KMS-11 (cell line): ENCODE measurements around the gene NUP62CL.
A peak's percentile ranks its signal among the peaks of the same experiment; 100 is the strongest.

Experiments
- H2AFZ ChIP-seq: fragments of 200-600 bp; sonication (generic); 2 replicates; pipeline ENCODE4 v1.6.1; 2016; ENCODE audit warnings: antibody characterized with exemption, mixed run types, low read depth
- H3K27ac ChIP-seq: fragments of 200-600 bp; sonication (generic); 2 replicates; pipeline ENCODE4 v1.6.1; 2016; ENCODE audit warnings: mild to moderate bottlenecking, mixed run types
- H3K27me3 ChIP-seq: fragments of 200-600 bp; sonication (generic); 2 replicates; pipeline ENCODE4 v1.6.1; 2017; ENCODE audit warnings: mild to moderate bottlenecking, low read depth, mixed run types, moderate library complexity; ENCODE audit not compliant: insufficient read depth
- H3K36me3 ChIP-seq: fragments of 200-600 bp; sonication (generic); 2 replicates; pipeline ENCODE4 v1.6.1; 2017; ENCODE audit warnings: mild to moderate bottlenecking, mixed run types; ENCODE audit not compliant: insufficient read depth
- H3K4me1 ChIP-seq: fragments of 200-600 bp; sonication (generic); 2 replicates; pipeline ENCODE4 v1.6.1; 2016; ENCODE audit warnings: mild to moderate bottlenecking, low read depth, mixed run types; ENCODE audit not compliant: poor library complexity, severe bottlenecking
- H3K4me2 ChIP-seq: fragments of 200-600 bp; sonication (generic); 2 replicates; pipeline ENCODE4 v1.7.0; 2016; ENCODE audit warnings: mild to moderate bottlenecking, mixed run types
- H3K4me3 ChIP-seq: fragments of 200-600 bp; sonication (generic); IDR thresholded peaks from 2 replicates; pipeline ENCODE4 v1.6.1; 2017; ENCODE audit warnings: low read depth, low read length, mixed read lengths; ENCODE audit not compliant: insufficient read depth
- H3K79me2 ChIP-seq: fragments of 200-600 bp; sonication (generic); 2 replicates; pipeline ENCODE4 v1.6.1; 2016; ENCODE audit warnings: low read depth, mixed run types; ENCODE audit not compliant: insufficient read depth
- H3K9ac ChIP-seq: fragments of 200-600 bp; sonication (generic); 2 replicates; pipeline ENCODE4 v1.6.1; 2016; ENCODE audit warnings: mild to moderate bottlenecking, mixed run types
- H4K20me1 ChIP-seq: fragments of 200-600 bp; sonication (generic); 2 replicates; pipeline ENCODE4 v1.6.1; 2016; ENCODE audit warnings: mild to moderate bottlenecking, mixed run types; ENCODE audit not compliant: insufficient read depth
- CTCF ChIP-seq: fragments of 200-600 bp; sonication (generic); conservative IDR thresholded peaks from 2 replicates; pipeline ENCODE4 v1.6.1; 2017; ENCODE audit warnings: low read depth, mild to moderate bottlenecking, antibody characterized with exemption, low read length, moderate library complexity, mixed read lengths

The NUP62CL gene

DNA sequence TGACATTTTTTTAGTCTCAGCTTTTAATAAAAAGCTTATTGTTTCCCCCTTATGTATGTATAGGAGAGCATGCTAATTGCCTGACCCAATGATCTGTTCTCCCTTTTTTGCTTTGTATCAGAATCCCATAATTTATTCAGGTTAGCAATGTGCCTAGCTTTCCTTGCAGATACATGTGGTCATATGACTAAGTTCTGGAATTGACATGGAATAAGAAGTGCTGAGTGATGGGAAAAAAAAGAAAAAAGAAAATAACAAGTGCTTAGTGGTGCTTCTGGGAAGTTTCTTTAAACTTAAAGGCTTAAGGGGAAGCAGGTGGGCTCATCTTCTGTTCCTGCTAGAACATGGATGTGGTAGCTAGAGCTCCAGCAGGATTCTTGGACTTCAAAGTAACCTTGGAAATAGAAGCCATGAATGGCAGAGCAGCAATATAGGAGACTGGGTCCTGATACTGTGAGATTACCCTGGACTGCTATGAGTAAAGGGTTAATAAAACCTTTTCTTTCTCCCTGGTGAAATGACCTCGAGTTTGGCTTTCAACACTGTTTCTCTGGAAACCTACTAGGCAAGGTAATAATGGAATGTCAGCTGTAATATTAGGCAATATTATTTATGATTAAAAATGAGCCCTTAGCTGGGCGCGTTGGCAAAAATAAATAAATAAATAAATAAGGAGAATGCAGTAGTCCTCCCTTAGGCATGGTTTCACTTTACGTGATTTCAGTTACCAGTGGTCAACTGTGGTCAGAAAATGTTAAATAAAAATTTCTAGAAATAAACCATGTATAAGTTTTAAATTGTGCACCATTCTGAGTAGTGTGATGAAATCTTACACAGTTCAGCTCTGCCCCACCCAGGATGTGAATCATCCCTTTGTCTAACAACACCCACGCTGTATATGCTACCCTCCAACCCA lies 70.9 kb downstream of the NUP62CL start:
- no peak overlapping the region for H3K4me2 ChIP-seq
- no peak overlapping the region for H3K4me3 ChIP-seq
- no peak overlapping the region for H3K27ac ChIP-seq

DNA sequence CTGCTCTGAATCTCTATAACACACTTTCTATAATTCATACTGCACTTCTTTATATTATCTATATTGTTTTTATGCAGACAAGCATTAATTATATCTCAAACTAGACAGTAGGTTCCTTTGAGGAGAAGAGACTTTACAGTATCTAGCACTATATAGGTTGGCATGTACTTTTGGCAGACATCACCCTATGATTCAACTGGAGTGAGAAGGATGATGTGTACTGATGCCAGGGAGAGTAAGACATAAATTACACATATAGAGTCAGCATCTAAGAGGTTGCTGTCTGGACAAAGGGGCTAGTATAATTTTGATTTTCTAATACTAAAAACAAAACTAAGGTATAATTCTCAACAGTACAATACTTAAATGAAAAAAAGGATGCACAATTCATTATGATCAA lies 82.5 kb downstream of the NUP62CL start:
- TF ChIP-seq CTCF, result no peak
- Histone ChIP-seq H3K27me3 (no peaks in the 10 kb centered on the region), H3K79me2 (no peaks in the 10 kb centered on the region), H4K20me1 (no peaks in the 10 kb centered on the region), H3K4me1 (peaks cover 5% of the 10 kb centered on the region), H2AFZ (no peak overlapping the region), H3K36me3 (no peaks in the 10 kb centered on the region), H3K9ac (no peak overlapping the region), H3K4me2 (no peak overlapping the region), H3K27ac (no peak overlapping the region), H3K4me3 (no peak overlapping the region)

More for the DNA sequence above, 70.9 kb downstream of the NUP62CL start:
- no peaks in the 10 kb centered on the region for H4K20me1 ChIP-seq
- H3K36me3 ChIP-seq, result no peaks in the 10 kb centered on the region
- no peak overlapping the region for H3K9ac ChIP-seq
- no peak for TF ChIP-seq CTCF
- no peak overlapping the region for H2AFZ ChIP-seq
- no peaks in the 10 kb centered on the region for H3K4me1 ChIP-seq
- H3K79me2 ChIP-seq, result no peaks in the 10 kb centered on the region
- H3K27me3 ChIP-seq, result no peaks in the 10 kb centered on the region

DNA sequence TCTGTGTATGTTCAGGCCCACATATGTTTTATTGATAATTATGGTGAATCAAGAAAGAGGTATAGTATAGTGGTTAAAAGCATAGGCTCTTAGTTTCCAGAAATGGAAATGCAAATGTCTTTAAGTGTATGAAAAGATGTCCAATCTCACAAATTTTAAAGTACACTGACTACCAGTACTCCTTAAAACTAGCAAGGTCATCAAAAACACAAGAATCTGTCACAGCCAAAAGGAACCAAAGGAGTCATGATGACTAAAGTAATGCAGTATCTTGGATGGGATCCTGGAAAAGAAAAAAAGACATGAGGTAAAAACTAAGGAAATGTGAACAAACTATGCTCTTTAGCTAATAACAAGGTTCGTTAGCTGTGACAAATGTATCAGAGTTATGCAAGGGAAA lies 87.0 kb downstream of the NUP62CL start:
- Histone ChIP-seq H3K79me2 (peaks cover 11% of the 10 kb centered on the region; the same call in 1 of the 2 replicates), H2AFZ (peak overlapping the region; percentile 87), H4K20me1 (no peaks in the 10 kb centered on the region), H3K36me3 (no peaks in the 10 kb centered on the region), H3K9ac (peak overlapping the region; percentile 76; the same call in 1 of the 2 replicates), H3K4me2 (peak overlapping the region; percentile 70), H3K27me3 (no peaks in the 10 kb centered on the region), H3K27ac (no peak overlapping the region), H3K4me3 (no peak overlapping the region), H3K4me1 (peaks cover 11% of the 10 kb centered on the region)
- no peak for TF ChIP-seq CTCF

DNA sequence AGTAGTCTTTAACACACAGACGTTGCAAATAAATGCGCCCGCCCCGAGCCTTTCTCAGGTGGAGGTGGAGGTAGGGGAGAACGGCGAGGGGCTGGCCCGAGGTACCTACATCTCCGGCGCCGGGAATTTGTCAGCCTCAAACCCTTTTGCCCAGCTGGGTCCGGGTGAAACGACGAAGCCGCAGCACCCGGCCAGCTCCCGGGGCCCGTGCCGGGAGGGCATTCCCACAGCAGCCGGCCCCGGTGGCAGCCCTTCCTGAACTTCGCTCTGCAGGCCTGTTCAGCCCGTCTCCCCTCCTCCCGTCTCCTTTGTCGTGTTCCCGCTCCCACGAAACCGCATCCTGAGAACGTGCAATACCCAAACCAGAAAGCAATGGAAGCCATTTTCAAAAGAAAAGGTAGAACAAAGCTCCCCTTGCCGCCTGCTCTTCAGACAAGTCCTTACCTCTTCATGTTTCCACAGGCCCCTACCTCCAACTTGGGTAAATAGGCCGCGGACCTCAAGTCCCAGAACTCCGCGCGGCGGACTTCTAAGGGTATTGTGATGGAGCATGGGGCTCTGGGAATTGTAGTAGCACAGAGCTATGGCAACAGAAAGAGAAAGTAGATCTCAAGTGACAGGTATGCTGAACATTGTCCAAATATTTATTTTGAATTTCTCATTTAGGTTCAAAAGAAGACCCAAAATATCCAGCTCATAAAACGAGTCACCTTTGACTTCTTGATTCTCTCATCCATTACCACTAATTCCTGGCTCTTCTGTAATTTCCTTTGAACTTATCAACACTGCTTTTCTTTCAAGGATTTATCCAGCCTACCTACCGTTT lies 87.7 kb downstream of the NUP62CL start, which contains the start of gene RBM41:
Gene RBM41, minus strand, starts transcription at position 501 of the 826 bp plus-strand sequence. Its CDS starts 49 bp downstream, at position 452.
- Histone ChIP-seq H3K9ac (peak within 1 kb of the TSS; percentile 76), H3K79me2 (peaks cover 11% of the 10 kb centered on the region; the same call in 1 of the 2 replicates), H3K4me3 (no peak within 1 kb of the TSS), H3K27me3 (no peaks in the 10 kb centered on the region), H4K20me1 (no peaks in the 10 kb centered on the region), H3K27ac (peak within 1 kb of the TSS; percentile 63), H3K4me1 (peaks cover 11% of the 10 kb centered on the region), H2AFZ (peak within 1 kb of the TSS; percentile 87), H3K36me3 (peaks cover 2% of the 10 kb centered on the region; the same call in 1 of the 2 replicates), H3K4me2 (peak within 1 kb of the TSS; percentile 70)
- TF ChIP-seq CTCF, result no peak
